IPS-NIHi7 (cell line): Measurements from ENCODE around the gene SOAT1.
"Not testable (repeated sequence)": the region's sequence is repeated elsewhere in the genome, so short reads cannot be mapped to it uniquely, and the experiment has no call there.

Experiments used
- DNase-seq: peaks from one replicate; pipeline ENCODE4 v3.0.0; 2012; ENCODE audit warnings: mixed read lengths; ENCODE audit errors: extremely low spot score

Gene SOAT1

GRCh38 chr1:179293340-179294327 is at the start of gene SOAT1:
TSS of gene SOAT1 (plus strand) at chr1:179293797. CDS start at chr1:179302685, 8,888 bp downstream.
- DNase-seq = peak; percentile 97

- DNase-seq = not testable (repeated sequence)
Observed at GRCh38 chr1:179245426-179245825, 48.2 kb upstream of the SOAT1 start.

GRCh38 chr1:179247923-179248322 is 45.7 kb upstream of the SOAT1 start:
- no peak for DNase-seq

GRCh38 chr1:179251675-179252074 is 41.9 kb upstream of the SOAT1 start:
- peak; percentile 41 for DNase-seq

DNA sequence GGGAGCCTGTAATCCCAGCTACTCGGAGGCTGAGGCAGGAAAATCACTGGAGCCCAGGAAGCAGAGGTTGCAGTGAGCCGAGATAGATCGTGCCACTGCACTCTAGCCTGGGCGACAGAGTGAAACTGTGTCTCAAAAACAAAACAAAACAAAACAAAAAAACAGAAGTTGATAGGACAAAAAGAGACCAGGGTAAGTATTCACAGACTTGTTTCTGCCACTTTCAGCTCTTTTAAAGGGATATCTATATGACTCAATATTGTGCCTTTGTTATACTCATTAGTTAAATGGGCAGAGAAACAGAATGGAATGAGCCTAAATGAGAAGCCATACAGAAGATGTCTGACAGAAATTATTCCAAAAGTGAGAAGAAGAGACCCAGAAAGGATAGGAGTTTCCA is 41.0 kb upstream of the SOAT1 start:
- DNase-seq = no peak

- no peak for DNase-seq
Observed at GRCh38 chr1:179253286-179253972, 40.2 kb upstream of the SOAT1 start.

GRCh38 chr1:179262183-179262582 is 31.4 kb upstream of the SOAT1 start:
- DNase-seq = no peak

GRCh38 chr1:179263121-179263520 is 30.5 kb upstream of the SOAT1 start:
- no peak for DNase-seq

DNA sequence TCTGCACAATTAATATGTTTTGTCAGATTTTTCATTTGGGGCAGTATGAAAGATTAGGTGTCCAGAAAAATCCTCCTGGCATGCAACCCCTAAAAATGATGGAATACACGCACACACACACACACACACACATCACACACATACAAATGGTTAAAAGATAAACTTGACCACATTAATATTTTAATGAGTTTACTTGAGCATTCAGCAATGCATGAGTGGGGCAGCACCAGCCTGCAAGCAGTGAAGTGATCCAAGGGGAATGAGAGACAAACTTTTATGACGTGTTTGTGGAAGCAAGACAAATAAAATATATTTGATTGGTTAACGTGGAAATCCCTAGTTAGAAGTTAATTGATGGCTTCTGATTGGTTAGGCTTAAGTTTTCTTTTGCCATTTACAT is 29.1 kb upstream of the SOAT1 start:
- no peak for DNase-seq

- DNase-seq = no peak
Observed at GRCh38 chr1:179269071-179269470, 24.5 kb upstream of the SOAT1 start.

DNA sequence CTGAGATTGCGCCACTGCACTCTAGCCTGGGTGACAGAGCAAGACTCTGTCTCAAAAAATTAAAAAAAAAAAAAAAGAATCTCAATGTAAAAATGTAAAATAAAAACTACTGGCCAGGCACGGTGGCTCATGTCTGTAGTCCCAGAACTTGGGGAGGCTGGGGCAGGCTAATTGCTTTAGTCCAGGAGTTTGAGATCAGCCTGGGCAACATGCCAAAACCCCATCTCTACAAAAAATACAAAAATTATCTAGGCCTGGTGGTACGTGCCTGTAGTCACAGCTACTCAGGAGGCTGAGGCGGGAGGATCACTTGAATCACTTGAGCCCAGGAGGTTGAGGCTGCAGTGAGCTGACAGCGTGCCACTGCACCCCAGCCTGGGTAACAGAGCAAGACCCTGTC is 19.2 kb upstream of the SOAT1 start:
- DNase-seq = not testable (repeated sequence)

- no peak for DNase-seq
Observed at GRCh38 chr1:179278920-179279319, 14.7 kb upstream of the SOAT1 start.

- DNase-seq = no peak
Observed at GRCh38 chr1:179283992-179284391, 9.6 kb upstream of the SOAT1 start.

- DNase-seq = no peak
Observed at GRCh38 chr1:179287946-179288345, 5.7 kb upstream of the SOAT1 start.

DNA sequence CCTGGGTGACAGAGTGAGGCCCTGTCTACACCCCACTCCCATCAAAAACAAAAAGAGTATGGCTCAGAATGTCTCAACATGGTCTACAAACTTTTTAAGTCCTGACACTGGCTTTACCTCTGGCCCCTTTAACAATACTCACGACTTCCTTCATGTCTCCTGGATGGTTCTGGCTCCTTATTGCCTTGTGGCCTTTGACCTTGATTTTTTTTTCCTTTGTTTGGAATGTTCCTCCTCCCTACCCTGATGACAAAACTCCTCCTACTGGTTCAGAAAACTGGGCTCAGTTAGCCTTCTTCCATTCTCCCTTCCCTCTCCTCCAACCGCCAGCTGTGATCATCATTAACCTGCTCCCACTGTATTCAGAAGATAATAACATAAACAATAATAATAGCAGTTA is 4.6 kb upstream of the SOAT1 start:
- DNase-seq = no peak

DNA sequence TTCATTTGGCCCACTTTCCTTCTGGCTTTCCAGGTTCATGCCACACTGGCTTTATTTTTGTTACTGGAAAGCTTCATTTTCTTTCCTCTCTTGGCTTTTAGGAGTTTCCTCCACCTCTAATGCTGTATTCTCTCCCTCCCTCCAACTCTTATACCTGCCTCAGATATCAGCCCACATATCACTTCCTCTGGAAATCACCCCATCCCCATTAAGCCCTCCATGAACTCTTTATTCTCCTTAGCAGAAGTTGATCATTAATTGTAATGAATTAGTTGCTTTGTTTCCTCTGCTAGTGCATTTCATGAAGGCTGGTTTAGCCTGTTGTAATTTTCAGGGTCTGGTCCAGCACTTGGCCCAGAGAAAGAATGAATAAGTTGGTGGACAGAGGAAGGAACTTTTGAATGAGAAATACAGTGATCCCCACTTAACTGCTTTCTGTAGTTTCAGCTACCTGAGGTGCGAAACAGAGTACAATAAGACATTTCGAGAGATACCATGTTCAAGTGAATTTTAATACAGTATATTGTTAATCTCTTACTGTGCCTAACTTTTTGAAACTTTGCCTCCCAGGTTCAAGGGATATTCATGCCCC is 1.7 kb downstream of the SOAT1 start:
- DNase-seq = no peak

DNA sequence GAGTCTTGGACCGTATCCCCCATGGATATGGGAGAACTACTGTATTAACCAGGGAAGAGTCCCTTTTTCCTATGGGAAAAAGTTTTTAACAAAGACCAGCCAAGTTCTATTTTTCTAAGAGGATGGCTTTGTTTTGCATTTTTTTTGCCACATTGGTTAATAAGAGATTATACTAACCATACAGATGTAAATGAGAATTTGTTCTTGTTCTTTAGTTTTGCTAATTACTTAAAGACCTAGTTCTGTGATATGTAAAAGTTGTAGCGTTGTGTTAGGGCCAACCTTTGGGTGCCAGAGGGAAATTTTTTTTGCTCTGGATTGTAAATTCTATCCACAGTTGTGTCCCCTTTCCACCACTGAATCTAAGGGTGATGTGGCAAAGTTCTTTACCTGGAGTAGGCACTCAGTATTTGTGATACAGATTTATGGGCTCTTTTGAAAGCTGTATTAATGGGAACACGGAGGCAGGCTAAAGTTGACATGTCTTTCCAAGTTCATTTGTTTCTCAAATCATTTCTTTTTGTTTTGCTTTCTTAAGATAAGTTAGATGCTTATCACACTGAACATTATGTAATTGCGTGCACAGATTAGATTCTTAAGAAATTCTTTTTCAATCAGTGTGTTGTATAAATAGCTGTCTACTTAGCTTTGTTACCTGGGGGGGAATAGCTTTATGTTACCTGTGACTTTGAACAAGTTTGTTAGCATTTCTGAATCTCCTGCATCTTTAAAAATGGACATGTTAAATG is 2.9 kb downstream of the SOAT1 start:
- DNase-seq = no peak

GRCh38 chr1:179297105-179297378 is 3.4 kb downstream of the SOAT1 start:
- no peak for DNase-seq

GRCh38 chr1:179298952-179299351 is 5.4 kb downstream of the SOAT1 start:
- DNase-seq = no peak

DNA sequence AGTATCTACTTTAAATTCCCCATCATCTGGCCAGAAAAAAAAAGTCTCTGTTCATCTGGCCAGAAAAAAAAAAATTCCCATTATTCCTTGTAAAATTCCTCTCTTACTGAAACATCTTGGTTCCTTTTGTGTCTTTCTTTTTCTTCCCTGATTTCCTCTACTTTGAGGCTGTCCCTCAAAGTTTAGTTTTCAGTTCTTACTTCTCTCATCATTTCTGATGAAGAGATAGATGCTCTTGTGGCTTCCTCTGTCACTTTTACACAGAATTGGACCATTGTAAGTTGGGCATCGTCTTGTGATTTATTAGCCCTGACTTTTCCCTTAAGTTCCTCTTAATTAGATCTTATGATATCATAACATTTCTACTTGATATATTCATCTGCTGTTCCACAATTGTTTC is 6.5 kb downstream of the SOAT1 start:
- DNase-seq = no peak

GRCh38 chr1:179302070-179302469 is 8.5 kb downstream of the SOAT1 start:
- DNase-seq = no peak

DNA sequence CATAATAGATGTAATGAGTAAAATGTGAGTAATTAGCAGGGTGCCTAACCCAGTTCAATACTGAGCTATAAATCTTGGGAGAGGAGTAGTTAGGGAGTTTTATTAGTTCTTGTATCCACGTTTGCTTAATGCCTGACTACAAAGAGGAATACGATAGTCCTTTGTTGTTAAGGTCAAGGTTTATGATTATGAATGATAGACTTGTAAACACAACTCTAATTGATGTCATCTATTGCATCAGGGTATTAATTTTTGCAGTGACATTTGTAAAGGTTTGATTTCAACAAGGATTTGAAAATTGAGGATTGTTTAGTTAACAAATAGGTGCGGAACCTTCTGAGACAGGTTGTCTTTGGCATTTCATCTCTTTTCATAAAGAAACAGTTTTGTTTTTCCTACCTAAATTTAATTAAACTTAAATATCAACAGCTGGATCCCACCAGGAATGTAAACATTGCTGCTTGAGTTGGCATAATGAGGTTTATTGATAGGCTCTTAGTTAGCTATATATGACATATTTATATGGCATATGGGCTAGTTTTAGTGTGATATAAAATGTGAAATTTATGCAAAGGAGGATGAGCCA is 9.7 kb downstream of the SOAT1 start:
- DNase-seq = no peak
